Testis (tissue), 2 donors: ENCODE data around the gene CDH4.

Experiments
- POLR2A ChIP-seq: fragments of 450-650 bp; IDR thresholded peaks from one replicate; pipeline ENCODE4 v1.6.1; 2017; ENCODE audit warnings: antibody characterized with exemption, mild to moderate bottlenecking, moderate library complexity
- TF ChIP-seq, protein P1 (sequence below), 3 experiments: fragments of 450-650 bp in 2 of 3; fragments of 200-600 bp in 1 of 3; sonication (generic) in 1 of 3; IDR thresholded peaks; one replicate each; pipeline ENCODE4 v1.5.1; 2016 to 2019; ENCODE audit warnings: antibody characterized with exemption in 3 of 3, mild to moderate bottlenecking in 2 of 3, moderate library complexity in 1 of 3

DNA sequence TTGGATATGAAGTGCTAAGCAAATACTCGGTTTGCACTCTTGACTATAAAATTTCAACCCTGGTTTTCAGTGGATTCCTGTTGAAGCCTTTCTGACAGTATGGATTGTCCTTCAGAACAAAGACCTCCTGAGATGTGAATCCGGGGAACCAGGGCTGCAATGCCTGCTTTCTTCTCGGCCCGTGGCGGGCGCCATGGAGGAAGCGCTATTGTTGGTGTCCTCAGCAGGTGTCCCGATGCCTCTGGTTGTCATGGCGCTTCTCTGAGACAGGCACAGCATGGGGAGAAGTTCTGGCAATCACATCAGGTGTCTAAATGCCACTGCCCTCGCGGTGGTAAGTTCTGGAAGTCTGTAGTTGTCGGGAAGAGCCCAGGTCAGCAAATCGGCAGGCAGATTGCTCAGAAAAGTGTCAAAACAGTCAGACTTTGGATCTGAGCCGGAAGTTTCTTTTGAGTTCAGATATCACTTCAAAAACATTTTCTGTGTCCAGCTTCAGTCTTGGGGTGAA lies 188.5 kb downstream of the CDH4 start:
- TF ChIP-seq, protein P1, sequence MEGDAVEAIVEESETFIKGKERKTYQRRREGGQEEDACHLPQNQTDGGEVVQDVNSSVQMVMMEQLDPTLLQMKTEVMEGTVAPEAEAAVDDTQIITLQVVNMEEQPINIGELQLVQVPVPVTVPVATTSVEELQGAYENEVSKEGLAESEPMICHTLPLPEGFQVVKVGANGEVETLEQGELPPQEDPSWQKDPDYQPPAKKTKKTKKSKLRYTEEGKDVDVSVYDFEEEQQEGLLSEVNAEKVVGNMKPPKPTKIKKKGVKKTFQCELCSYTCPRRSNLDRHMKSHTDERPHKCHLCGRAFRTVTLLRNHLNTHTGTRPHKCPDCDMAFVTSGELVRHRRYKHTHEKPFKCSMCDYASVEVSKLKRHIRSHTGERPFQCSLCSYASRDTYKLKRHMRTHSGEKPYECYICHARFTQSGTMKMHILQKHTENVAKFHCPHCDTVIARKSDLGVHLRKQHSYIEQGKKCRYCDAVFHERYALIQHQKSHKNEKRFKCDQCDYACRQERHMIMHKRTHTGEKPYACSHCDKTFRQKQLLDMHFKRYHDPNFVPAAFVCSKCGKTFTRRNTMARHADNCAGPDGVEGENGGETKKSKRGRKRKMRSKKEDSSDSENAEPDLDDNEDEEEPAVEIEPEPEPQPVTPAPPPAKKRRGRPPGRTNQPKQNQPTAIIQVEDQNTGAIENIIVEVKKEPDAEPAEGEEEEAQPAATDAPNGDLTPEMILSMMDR (IDR thresholded peaks at IDR 0.05): no peak
- TF ChIP-seq POLR2A: no peak
